PC-3 (cell line): ENCODE data around the gene GID4. TPM values are rescaled to one million over a fixed set of nuclear protein-coding genes. Genes with fewer than 3 reads are reported as not detected.

Source experiments
- ATAC-seq: fragments of 200-7000 bp; cut with Tn5 transposase; 2 replicates; pipeline ENCODE4 v1.9.1; 2020; ENCODE audit warnings: mild to moderate bottlenecking, moderate library complexity
- BruUV-seq: library from RNA; stranded (reverse); fragments of 400-500 nt; replicated peaks from 2 replicates; lab custom pipeline; 2021; lab: Mats Ljungman, UMichigan
- CTCF ChIA-PET: fragments of 300-600 bp; sonication (Branson Sonifier 250); formaldehyde crosslinking; loops from one replicate; lab custom pipeline; 2022; ENCODE audit warnings: antibody characterized with exemption; lab: Charles Lee
- POLR2A ChIA-PET: fragments of 300-600 bp; sonication (Branson Sonifier 250); formaldehyde crosslinking; loops from one replicate; lab custom pipeline; 2022; ENCODE audit warnings: antibody characterized with exemption; ENCODE audit not compliant: unreplicated experiment; lab: Charles Lee
- DNase-seq: peaks from one replicate; pipeline ENCODE4 v3.0.0-alpha.2; 2015
- H2AFZ ChIP-seq: fragments of 300-600 bp; sonication (generic); 2 replicates; pipeline ENCODE4 v1.6.0; 2016; ENCODE audit warnings: antibody characterized with exemption, low read length
- H3F3A ChIP-seq: fragments of 300-600 bp; sonication (generic); one replicate; pipeline ENCODE4 v1.6.0; 2017; ENCODE audit warnings: antibody characterized with exemption, low read length, control low read depth, mild to moderate bottlenecking; ENCODE audit not compliant: unreplicated experiment
- H3K27ac ChIP-seq: fragments of 300-600 bp; sonication (generic); 2 replicates; pipeline ENCODE4 v1.5.1; 2016; ENCODE audit warnings: mild to moderate bottlenecking, low read length
- H3K27me3 ChIP-seq: fragments of 300-600 bp; sonication (generic); 2 replicates; pipeline ENCODE4 v1.6.1; 2016; ENCODE audit warnings: low read length, mixed read lengths
- H3K36me3 ChIP-seq: fragments of 300-600 bp; sonication (generic); 2 replicates; pipeline ENCODE4 v1.6.1; 2016; ENCODE audit warnings: low read depth, mixed run types, low read length, mixed read lengths
- H3K4me1 ChIP-seq: fragments of 300-600 bp; sonication (generic); 2 replicates; pipeline ENCODE4 v1.5.1; 2016; ENCODE audit warnings: low read length; ENCODE audit not compliant: insufficient read depth
- H3K4me2 ChIP-seq: fragments of 300-600 bp; sonication (generic); 2 replicates; pipeline ENCODE4 v1.6.0; 2016; ENCODE audit warnings: low read length
- H3K4me3 ChIP-seq: fragments of 300-600 bp; sonication (generic); 2 replicates; pipeline ENCODE4 v1.5.1; 2016; ENCODE audit warnings: mild to moderate bottlenecking, low read length, mixed read lengths
- H3K79me2 ChIP-seq: fragments of 300-600 bp; sonication (generic); 2 replicates; pipeline ENCODE4 v1.6.1; 2017; ENCODE audit warnings: low read length, mixed read lengths
- H3K9ac ChIP-seq: fragments of 300-600 bp; sonication (generic); 2 replicates; pipeline ENCODE4 v1.6.0; 2016; ENCODE audit warnings: mild to moderate bottlenecking, low read length
- H3K9me2 ChIP-seq: fragments of 300-600 bp; sonication (generic); replicated peaks from 2 replicates; pipeline ENCODE4 v1.6.1; 2016; ENCODE audit warnings: mixed run types, low read length, mixed read lengths
- H3K9me3 ChIP-seq: fragments of 300-600 bp; sonication (generic); 2 replicates; pipeline ENCODE4 v1.6.1; 2016; ENCODE audit warnings: low read length, mixed read lengths
- H4K20me1 ChIP-seq: fragments of 300-600 bp; sonication (generic); 2 replicates; pipeline ENCODE4 v1.6.1; 2016; ENCODE audit warnings: low read length, mixed read lengths
- EZH2 ChIP-seq: fragments of 300-600 bp; sonication (generic); IDR thresholded peaks from one replicate; pipeline ENCODE4 v1.6.1; 2017; ENCODE audit warnings: antibody characterized with exemption, mild to moderate bottlenecking, low read length; ENCODE audit not compliant: unreplicated experiment
- EZH2phosphoT487 ChIP-seq: fragments of 300-600 bp; sonication (generic); IDR thresholded peaks from 2 replicates; pipeline ENCODE4 v1.6.1; 2018; ENCODE audit warnings: mild to moderate bottlenecking, antibody characterized with exemption, low read length, borderline replicate concordance
- intact Hi-C: fragments of 100-400 bp; cut with micrococcal nuclease; formaldehyde crosslinking; loops from 2 replicates; pipeline ENCODE4 v1.9.0; 2023
- total RNA-seq: library from RNA; depleted of rRNA; stranded (reverse); fragments of >200 nt; gene quantifications from 2 replicates; pipeline ENCODE4 v1.2.3, GENCODE V29; 2014
- TF ChIP-seq, protein P1 (sequence below): fragments of 300-600 bp; sonication (generic); conservative IDR thresholded peaks from 2 replicates; pipeline ENCODE4 v1.5.1; 2017; ENCODE audit warnings: antibody characterized with exemption, low read depth, mild to moderate bottlenecking, low read length

Gene GID4
- total RNA-seq, 1 experiment from 2014 or later = 7.3 TPM

DNA sequence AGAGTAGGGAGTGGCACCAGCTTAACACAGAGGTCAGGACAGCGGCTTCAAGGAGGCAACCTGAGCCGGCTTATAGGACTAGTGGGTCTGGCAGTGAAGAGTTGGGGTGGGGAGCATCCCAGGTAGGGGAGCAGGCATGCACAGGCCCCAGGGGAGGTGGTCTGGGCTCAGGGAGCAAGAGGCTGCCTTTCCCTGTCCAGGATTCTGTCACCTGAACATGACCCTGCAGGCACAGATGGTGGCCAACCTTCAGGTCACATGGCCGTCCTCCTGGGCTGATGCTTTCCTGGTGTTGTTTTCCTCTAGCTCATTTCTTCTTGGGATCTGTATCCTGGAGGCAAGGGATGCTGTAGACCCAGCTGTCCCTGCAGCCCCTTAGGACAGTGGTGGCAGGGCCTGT, 65.8 kb downstream of the GID4 start:
- intact Hi-C loops = no loop called here
- DNase-seq = no peak

DNA sequence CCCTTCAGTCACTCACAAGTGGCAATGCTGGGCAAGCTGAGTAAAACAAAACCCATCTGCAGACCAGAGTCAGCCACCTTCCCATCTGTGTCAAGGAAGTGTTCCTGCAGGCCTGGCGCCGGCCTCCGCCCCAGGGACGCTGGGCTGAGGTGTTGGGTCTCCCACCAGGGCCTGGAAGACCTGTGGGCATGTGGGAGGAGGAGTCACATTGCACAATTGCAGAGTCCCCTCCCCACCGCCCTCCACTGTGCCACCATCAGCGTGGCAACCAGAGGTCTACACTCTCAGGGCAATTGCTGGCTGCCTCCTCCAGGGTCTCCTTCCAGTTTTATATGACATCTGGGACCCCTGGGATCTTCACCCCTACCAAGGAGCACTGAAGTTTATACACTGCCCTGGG, 66.4 kb downstream of the GID4 start:
- Histone ChIP-seq H2AFZ (no peak overlapping the region), H3K4me2 (no peak overlapping the region), H3K79me2 (no peaks in the 10 kb centered on the region), H3K36me3 (peaks cover 21% of the 10 kb centered on the region), H4K20me1 (no peaks in the 10 kb centered on the region), H3F3A (no peaks in the 10 kb centered on the region), H3K9me3 (no peaks in the 10 kb centered on the region), H3K27me3 (no peaks in the 10 kb centered on the region), H3K27ac (no peak overlapping the region), H3K9me2 (no peaks in the 10 kb centered on the region), H3K4me3 (no peak overlapping the region), H3K9ac (no peak overlapping the region), H3K4me1 (no peaks in the 10 kb centered on the region)
- ChIA-PET CTCF (no interaction called here), POLR2A (no interaction called here)
- TF ChIP-seq EZH2phosphoT487 = no peak
- no peak for TF ChIP-seq EZH2
- TF ChIP-seq, protein P1, sequence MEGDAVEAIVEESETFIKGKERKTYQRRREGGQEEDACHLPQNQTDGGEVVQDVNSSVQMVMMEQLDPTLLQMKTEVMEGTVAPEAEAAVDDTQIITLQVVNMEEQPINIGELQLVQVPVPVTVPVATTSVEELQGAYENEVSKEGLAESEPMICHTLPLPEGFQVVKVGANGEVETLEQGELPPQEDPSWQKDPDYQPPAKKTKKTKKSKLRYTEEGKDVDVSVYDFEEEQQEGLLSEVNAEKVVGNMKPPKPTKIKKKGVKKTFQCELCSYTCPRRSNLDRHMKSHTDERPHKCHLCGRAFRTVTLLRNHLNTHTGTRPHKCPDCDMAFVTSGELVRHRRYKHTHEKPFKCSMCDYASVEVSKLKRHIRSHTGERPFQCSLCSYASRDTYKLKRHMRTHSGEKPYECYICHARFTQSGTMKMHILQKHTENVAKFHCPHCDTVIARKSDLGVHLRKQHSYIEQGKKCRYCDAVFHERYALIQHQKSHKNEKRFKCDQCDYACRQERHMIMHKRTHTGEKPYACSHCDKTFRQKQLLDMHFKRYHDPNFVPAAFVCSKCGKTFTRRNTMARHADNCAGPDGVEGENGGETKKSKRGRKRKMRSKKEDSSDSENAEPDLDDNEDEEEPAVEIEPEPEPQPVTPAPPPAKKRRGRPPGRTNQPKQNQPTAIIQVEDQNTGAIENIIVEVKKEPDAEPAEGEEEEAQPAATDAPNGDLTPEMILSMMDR = no peak
- no peak for DNase-seq
- no peak for ATAC-seq
- no TSS peak for BruUV-seq
- intact Hi-C loops = no loop called here

More for the DNA sequence above, 65.8 kb downstream of the GID4 start:
- ATAC-seq = no peak
- H3F3A ChIP-seq = no peaks in the 10 kb centered on the region
- ChIA-PET POLR2A (no interaction called here), CTCF (no interaction called here)
- no peak overlapping the region for H3K9ac ChIP-seq
- H3K27ac ChIP-seq = no peak overlapping the region
- BruUV-seq = no TSS peak
- no peaks in the 10 kb centered on the region for H3K79me2 ChIP-seq
- H3K4me2 ChIP-seq = no peak overlapping the region
- H3K9me3 ChIP-seq = no peaks in the 10 kb centered on the region
- TF ChIP-seq EZH2 (no peak), EZH2phosphoT487 (no peak)
- TF ChIP-seq, protein P1 = no peak
- no peaks in the 10 kb centered on the region for H3K27me3 ChIP-seq
- no peaks in the 10 kb centered on the region for H4K20me1 ChIP-seq
- H3K9me2 ChIP-seq = no peaks in the 10 kb centered on the region
- no peak overlapping the region for H2AFZ ChIP-seq
- no peak overlapping the region for H3K4me3 ChIP-seq
- peaks cover 27% of the 10 kb centered on the region for H3K36me3 ChIP-seq
- no peaks in the 10 kb centered on the region for H3K4me1 ChIP-seq

DNA sequence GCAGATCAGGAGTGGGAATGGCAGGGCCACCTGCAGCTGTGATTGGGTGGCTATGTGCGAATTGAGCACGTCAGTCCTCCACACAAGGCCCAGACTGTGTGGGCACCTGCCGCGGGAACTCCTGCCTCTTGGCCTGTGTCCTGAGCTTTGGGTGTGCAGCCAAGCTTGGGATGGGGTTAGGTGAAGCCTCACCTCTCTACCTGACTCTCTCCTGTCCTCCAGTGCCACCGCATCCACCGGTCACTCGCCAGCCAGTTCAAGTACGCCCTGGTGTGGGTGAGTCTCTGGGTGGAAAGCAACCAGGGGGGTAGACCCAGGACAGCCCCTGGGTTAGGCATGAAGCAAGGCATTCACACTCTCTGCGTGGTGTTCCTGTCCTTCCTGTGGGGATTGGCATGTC, 67.0 kb downstream of the GID4 start:
- ChIA-PET POLR2A (no interaction called here), CTCF (no interaction called here)
- Histone ChIP-seq H2AFZ (no peak overlapping the region), H3F3A (no peaks in the 10 kb centered on the region), H3K9me2 (no peaks in the 10 kb centered on the region), H3K36me3 (peaks cover 17% of the 10 kb centered on the region), H3K4me3 (no peak overlapping the region), H3K4me1 (no peaks in the 10 kb centered on the region), H4K20me1 (no peaks in the 10 kb centered on the region), H3K9ac (no peak overlapping the region), H3K27ac (no peak overlapping the region), H3K27me3 (no peaks in the 10 kb centered on the region), H3K79me2 (no peaks in the 10 kb centered on the region), H3K9me3 (no peaks in the 10 kb centered on the region), H3K4me2 (no peak overlapping the region)
- TF ChIP-seq EZH2 (no peak), EZH2phosphoT487 (no peak)
- TF ChIP-seq, protein P1 = no peak
- no peak for ATAC-seq
- no TSS peak for BruUV-seq
- intact Hi-C loops = no loop called here
- DNase-seq = no peak
